EL (cell line): ENCODE data around the gene TMEM9.
A peak's percentile ranks its signal among the peaks of the same experiment; 100 is the strongest.
"Not testable (repeated sequence)": the region's sequence is repeated elsewhere in the genome, so short reads cannot be mapped to it uniquely, and the experiment has no call there.

ENCODE experiments used
- DNase-seq: peaks from one replicate; pipeline ENCODE4 v3.0.0-alpha.2; 2016

Gene TMEM9

DNA sequence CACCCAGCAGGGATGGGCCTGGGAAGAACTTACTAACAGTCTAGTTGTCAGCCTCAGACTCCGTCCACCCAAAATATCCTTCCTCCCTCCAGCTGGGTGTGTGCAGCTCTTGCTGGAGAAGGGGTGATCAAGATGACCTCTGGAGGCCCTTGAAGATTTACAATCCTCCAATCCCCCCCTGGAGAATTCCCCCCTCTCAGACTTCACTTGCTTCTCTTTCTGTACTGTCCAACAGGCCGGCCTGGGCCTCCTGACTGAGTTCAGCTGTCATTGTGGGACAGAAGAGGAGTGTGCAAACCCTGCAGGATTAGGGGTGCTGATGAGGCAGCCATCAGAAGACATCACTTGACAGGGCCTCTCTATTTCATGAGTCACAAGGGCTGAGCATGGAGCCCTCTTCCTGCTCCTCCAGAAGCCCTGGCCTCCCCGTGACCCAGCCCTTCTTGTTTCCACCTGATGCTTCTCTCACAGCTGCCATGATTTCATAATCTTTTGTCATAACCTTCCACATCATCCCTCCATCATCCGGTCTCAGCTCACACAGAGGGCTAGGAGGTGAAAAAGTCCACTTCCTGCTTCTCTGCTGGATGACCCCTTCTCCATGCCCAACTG, 18.8 kb upstream of the TMEM9 start:
- peak; percentile 31 for DNase-seq

DNA sequence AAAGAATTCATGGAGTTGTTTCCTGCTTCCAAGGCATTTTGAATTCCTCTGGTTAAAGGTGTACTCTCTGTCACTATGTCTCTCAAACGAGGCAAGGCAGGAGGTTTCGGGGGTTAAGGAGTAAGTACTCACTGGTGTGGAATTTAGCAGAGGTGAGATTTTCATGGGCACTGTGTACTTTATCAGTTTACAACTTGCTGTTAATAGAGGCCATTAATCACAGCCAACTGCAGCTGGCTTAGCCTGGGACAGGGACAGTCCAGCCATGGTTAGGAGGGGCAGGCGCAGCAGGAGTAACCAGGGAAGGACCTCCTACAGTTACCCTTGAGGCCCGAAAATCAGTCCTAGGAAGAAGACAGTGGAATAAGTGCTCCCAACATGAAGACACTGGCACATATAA, 18.1 kb upstream of the TMEM9 start:
- DNase-seq: no peak

DNA sequence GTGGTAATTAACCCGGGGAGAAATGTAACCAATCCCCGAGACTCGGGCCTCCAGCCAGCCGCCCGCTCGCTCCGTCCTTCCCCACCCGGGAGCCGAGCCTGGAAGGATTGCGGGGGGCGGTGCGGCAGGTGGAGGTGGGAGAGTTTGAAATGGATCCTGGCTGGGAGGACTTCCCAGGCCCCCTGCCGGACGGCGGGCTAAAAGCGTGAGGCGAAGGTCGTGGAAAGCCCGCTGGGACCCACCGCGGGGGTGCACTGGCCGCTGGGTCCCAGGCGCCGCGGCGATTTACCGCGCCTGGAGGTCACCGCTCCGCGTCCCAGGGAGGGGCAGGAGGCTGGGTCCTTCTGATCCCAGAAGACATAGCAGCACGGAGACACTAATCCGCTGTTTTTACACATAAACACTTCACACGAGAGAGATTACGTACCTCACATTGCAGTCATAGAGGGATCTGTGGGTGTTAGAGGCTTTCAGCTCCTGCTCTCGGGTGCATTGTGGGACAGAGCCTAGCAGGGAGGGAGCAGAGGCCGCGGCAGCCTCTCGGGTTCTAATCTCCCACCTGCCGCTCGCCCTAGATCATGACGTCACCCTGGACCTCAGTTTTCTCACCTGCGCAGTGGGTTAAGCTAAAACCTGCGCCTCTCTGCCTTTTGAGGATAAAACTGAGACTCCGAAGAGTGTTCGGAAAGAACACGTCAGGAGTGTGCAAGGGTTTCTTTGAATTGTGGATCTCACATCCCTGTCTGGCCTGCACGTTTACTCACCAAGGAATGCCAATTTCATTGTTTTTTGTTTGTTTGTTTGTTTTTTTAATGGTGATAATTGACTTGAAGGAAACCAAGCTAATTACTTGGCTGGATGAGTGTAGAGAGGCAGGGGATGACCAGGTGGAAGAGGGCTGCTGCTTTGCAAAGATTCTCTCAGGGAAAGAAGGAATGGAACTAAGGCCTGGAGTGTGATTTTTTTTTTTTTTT, 17.1 kb upstream of the TMEM9 start:
- DNase-seq: peak; percentile 36

DNA sequence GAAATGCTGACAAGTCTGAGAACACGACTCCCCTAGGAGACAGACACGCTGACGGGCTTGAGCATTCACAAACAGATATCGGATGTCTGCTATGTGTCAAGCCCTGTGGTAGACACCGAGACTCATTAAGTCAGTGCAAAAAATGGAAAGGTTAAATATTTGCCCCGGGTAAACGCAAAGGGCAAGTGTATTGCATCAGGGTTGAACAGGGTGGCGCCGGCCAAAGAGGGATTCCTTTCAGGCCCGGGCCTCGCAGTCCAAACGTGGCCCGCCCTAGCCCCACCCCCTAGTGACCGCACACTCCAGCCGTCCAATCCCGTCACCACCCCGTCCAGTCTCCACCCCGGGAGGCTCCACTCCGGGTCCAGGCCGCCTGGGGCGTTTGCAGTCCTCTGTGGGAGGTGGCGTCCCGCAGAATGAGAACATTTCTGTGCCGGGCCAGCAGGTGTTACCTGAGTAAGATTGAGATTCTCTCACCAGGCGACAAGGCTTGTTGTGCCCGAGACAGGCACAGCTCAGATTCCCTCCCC, 16.3 kb upstream of the TMEM9 start:
- peak; percentile 96 for DNase-seq

DNA sequence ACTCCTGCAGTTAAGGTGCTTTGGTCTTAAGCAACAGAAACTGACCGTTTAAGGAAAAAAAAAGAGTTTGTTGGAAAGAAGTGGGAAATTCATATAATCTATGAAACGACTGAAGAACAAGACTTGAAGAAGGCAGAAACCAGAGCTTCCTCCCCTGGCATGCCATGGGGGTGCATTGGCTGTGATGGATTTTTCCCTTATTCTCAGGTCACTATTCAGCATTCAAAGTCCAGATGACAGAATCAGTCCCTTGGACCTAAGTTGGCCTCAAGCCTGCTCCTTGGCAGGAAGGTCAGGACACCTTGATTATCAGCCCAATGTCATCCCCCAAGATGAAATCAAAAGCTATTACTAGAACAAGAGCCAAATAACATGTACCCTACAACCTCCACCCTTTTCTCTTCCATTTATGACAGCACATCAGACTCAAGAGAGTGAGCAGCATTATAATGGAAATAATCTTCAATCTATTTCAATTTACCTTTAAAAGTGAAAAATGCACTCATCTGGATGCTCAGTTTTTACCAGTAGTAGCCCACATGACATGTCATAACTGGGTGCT, 15.8 kb upstream of the TMEM9 start:
- DNase-seq: no peak

DNA sequence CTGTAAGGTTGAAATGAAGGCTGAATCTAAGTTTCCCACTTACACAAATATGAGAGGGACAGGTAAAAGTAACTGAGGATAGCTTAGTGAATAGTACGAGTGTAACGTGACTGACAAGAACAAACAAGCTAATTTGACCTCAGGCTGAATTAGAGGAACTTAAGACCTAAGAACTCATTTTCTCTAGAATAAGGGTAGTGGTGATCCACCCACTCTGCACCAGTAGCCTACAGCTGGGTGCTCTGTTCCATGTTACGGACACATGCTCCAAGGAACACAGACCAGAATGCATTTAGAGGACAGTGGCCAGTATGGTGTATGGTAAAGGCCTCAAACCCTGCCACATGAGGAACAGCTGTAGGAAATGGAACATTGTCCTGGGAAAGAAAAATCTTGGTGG, 14.9 kb upstream of the TMEM9 start:
- no peak for DNase-seq

DNA sequence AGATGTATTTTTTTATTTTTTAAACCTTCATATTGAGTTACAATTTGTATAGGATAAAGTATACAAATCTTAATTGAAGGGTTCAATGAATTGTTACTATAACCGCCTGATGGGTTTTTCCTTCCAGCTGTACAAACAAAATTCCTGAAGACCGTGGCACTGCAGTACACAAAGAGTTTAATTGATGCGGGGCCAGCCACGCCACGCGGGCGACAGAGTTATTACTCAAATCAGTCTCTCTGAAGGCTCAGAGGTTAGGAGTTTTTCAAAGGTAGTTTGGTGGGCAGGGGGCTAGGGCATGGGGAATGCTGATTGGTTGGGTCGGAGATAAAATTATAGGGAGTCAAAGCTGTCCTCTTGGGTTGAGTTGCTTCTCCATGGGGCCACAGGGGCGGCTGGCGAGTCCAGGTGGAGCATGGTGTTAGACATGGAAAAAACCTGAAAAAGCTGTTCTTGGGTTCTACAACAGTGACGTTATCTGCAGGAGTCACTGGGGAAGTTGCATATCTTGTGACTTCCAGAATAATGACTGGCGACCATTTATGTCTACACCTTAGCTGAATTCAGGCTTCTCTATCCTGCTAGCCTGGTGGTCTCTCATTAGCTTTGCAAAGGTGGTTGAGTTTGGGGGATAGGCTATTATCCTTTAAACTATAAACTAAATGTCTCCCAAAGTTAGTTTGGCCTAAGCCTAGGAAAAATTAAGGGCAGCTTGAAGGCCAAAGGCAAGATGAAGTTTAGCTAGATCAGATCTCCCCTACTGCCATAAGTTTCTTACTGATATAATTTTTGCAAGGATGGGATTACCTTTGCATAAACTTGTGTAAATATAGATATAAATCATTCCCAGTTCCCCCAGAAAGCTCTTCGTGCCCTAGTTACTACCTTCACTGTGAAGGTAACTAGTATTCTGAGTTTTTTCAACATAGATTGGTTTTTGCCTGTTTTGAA, 13.0 kb upstream of the TMEM9 start:
- no peak for DNase-seq

DNA sequence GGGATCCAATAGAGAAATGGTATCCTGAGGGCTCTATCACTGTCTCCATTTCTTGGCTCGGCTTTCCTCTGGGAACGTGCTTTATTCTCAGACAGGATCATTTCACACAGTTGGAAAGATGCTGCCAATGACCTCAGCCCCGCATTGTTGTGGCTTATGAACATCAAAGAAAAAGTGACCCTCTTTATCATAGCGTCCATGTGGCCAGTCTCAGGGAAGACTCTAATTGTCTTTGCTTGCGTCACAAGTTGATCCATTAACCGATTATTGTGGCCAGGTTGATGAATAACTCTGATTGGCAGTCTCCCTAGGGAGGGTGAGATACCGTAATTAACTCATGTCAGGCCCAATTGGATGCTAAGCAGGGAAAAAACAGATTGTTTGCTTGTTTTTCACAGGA, 10.4 kb upstream of the TMEM9 start:
- DNase-seq: no peak

DNA sequence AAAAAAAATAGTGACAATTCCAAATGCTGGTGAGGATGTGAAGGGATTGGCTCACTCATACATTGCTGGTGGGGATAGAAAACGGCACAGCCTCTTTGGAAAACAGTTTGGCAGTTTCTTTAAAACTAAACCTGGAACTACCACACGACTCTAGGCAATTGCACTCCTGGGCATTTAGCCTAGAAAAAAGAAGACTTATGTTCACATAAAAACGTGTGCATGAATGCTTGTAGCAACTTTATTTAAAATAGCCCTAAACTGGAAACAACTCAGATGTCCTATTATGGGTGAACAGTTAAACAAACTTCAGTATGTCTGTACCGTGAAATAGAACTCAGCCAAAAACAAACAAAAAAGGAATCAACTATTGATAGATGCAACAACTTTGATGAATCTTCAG, 9.4 kb upstream of the TMEM9 start:
- no peak for DNase-seq

DNA sequence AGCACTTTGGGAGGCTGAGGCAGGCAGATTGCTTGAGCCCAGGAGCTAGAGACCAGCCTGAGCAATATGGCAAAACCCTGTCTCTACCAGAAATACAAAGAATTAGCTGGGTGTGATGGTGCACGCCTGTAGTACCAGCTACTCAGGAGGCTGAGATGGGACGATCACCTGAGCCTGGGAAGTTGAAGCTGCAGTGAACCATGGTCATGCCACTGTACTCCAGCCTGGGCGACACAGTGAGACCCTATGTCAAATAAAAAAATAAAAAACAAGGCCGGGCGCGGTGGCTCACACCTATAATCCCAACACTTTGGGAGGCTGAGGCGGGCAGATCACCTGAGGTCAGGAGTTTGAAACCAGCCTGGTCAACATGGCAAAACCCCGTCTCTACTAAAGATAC, 8.8 kb upstream of the TMEM9 start:
- DNase-seq: not testable (repeated sequence)

DNA sequence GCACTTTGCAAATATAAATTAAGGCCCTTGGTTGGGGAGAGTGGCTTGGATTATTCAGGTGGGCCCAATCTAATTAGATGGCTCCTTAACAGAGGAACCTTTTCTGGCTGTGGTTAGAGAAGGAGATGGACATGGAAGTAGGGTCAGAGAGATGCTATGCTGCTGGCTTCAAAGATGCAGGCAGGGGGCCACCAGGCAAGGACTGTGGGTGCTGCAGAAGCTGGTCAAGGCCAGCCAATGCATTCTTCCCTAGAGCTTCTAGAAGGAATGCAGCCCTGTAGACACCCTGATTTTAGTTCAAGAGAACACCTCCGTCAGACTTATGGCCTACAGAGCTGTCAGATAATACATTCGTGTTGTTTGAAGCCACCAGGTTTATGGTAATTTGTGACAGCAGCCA, 3.7 kb upstream of the TMEM9 start:
- DNase-seq: no peak

DNA sequence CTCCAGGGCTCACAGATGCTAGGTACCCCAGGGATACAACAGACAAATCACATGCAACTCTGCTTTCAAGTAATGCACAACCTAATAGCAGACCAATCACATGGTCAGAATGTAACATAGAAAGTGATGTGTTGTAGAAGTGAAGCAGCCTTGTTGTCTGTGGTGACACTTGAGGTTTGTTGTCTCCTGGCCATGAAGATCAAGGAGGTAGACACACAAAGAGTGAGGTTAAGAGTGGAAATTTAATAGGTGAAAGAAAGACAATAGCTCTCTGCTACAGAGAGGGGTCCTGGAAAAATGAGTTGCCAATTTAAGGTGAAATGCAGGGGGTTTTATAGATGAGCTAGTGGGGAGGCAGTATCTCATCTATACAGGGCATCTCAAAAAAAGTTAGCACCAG, 2.5 kb upstream of the TMEM9 start:
- no peak for DNase-seq

DNA sequence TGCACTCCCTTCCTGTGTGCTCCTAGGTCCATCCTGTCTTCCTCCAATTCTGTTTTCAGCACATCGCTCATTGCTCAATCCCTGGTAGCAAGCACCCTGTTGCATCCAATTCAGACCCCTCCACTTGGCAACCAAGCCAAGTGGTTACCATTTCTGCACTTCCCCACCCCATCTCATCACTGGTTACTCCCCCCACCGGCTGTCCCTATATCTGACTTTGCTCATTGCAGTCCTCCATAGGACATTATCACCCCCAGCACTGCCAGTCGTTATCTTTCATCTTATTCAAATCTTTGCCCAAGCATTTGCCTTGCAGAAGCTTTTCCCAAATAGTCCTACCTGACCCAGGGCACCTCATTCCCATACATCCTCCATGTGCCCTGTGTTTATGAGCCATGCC, 2.1 kb upstream of the TMEM9 start:
- no peak for DNase-seq

DNA sequence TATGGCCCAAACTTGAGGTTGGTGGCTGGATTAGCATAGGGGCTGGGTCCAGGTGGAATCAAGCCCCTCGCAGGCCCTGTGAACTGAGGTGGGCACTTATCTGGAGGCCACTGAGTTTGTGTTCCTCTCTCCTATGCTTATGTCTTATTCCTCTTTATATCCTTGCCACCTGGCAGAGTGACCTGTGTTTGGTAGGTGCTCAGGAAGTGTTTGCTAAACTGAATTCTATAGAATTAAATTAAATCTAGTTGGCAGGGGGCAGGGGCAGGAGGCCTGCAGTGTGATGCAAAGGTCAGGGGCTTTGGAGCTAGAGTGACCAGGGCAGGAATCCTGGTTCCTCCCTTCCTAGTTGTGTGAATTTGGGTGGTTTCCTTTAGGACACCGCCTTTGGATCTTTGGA, 1.1 kb upstream of the TMEM9 start:
- no peak for DNase-seq

DNA sequence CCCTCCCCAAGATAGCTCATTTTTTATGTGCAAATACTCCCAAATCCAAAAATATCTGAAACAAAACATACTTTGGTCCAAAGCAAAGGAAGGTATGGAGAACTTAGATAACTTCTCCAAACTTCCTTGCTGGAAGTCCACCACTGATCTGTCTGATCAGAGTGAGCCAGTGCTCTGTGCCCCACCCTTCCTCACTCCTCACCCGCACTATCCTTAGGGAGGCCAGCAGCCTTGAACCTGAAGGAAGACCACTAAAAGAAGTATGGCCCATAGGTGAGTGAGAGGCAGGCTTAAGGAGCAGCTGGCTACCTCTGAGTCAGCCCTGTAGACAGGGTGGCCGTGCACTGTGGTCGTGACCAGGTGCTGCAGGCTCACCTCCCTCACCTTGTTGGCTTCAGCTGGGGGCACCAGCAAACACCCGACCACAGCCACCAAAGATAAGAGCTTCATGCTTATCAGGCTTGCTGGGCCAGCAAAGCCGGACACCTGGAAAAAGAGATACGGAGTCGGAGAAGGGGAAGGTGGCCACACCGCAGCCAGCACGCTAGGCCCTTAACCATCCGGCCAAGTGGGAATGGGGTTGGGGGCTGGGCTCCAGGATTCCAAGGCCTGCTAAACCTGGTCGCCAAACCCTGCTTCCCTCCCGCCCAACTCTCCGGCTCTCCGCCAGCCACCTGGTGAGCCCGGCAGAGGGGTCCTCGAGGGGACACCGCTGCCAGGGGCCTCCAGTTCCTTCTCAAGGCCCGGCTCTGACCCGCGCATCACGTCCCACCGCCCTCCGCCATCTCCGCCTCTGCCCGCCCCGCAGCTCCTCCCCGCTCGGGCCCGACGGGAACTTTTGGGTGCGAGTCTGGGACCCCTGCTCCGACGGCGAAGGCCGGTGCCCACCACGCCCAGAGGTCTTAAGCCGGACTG, 543 bp downstream of the TMEM9 start:
- DNase-seq: no peak

DNA sequence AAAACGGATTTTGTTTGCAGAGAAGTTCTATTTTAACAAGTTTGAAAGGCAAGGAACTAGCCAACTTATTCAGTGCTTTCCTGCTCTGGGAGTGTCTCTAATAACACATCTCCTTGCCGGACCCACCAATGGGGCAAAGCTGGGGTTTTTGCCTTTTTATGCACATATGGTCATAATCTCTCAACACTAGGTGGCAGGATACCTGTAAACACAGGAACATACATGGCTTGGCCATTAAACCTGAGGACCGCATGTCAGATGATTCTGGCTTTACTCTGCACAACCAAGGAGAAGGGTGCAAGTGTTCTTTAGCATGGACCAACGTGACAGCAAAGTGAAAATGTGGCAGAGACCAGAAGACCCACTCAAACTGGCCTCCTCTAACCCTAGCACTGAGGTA, 4.9 kb downstream of the TMEM9 start:
- peak; percentile 26 for DNase-seq

DNA sequence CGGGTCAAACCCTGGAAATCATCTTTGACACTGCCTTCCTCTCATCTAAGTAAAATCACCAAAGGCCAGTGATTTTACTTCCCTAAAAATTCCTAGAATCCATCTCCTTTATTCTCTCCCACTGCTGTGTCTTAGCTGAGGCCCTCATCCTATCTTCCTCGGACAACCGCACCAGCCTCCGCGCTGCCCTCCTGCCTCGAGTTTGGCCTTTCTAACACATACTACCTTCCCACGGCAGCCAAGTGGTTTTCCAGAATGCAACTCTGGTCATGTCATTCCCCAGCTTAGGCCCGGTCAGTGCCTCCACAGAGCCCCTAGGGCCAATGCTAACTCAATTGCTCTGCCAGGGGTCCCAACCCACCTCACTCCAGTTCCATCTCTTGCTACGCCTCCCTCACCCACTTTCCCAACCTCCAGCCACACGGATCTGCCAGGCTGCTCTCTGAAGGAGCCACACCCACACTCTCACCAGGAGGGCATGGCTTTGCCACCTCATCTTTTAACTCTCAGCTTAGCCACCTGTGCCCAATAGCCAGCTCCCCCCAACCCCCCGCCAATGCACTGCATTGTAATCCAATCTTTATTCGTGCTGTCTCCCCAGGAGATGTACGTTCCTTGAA, 6.8 kb downstream of the TMEM9 start:
- no peak for DNase-seq

DNA sequence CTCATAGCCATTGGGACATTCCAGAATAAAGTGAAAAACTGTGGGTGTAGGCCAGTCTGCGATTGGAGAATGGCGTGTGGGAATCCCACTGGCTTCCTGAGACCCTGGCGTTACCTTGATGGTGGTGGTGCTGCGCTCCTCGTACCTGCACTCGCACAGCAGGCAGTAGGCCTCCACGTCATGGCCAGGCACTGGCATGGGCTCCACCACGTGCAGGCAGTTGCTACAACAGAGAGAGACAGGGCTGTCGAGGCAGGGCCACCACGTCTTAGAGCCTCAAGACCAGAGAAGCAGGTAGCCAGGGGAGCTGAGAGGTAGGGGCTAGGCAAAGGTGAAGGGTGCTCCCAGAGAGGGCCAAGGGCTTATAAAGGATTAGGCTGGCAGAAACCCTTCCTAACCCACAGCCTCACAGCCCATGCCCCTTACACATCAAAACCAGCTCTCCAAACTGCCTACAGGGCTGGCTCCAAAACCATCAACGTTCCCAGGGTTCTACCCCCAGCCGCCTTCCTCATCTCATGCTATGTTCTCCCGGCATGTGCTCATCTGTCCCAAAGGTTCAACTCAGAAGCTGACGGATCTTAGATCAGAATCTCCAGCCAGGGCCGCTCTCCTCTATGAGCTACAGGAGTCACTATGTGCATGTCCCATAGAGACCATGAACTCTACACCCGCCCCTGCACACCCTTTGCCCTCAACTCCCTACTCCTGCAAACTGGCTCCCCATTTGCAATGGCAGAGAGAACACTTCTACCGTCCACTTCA, 7.5 kb downstream of the TMEM9 start:
- no peak for DNase-seq

DNA sequence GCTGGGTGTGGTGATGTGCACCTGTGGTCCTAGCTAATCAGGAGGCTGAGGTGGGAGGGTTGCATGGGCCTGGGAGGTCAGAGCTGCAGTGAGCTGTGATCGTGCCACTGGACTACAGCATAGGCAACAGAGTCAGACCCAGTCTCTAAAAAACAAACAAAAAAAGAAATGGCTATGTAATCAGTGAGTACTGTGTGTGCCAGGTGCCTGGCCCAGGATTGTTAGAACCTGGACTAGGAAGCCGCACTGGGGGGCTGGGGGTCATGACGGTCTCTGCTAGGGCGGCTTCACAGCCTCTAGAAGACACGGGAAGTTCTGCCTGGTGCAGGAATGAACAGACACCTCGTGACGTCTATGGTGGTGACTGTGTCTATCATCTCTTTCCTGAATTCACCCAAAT, 8.5 kb downstream of the TMEM9 start:
- no peak for DNase-seq

DNA sequence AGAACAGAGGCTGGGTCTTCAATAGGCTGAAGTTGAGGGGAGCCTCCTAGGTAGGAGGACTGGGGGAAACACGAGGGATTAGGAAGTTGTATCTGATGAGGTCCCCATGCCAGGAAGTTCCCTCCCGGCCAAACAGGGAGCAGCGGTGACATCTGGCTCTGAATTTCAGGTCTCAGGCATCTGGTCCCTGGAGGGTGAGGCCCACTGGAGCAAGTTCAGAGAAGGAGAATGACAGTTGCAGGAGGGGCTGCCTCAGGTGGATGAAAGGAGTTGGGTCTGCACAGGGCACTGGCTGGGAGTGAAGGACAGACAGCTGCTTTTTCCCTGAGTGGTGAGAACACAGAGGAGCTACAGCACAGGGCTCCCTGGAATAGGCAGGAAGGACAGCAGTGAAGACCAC, 9.1 kb downstream of the TMEM9 start:
- DNase-seq: no peak
